Measurements from ENCODE around the gene TPBGL. TPM values are rescaled to one million over a fixed set of nuclear protein-coding genes. Genes with fewer than 3 reads are reported as not detected.

The TPBGL gene
- 1 to 10 TPM in 2 of 4 donors, under 1 TPM in 1, not detected in 1; 0.29 to 2.8 (median 1.0) TPM for total RNA-seq

DNA sequence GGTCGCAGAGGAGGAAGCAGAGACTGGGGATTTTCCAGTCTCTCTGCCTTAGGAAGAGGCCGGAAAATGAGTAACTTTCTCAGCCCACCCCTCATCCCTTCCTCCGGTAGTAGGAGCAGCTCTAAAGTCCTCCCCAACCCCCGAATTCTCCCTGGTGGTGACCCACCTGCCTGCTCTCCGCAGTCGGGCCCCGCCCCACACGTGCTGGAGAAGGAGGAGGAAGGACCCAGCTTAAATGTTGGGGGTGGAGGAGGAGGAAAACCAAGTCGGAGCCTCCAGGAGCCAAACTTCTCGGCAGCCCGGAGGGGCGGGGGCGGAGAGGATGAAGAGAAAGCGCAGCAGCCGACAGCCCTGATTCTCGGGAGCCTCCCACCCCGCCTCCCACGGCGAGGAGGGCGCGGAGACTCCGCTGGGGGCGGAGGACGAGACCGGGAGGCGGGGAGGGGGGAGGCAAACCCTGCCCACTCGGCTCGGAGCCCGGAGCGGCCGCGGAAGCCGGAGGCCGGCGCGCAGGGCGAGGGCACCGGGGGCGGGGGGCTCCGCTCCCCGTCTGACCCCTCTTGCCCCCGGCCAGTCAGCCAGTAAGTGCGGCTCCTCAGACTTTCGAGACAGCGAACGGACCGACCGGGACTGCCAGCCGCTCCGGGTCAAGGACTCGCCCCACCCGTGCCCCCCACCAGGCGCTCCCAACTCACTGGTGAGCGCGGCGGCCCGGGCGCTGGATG, at the start of gene TPBGL:
TPBGL (plus strand) TSS at position 464 of the 725 bp plus-strand sequence. CDS start 276 bp downstream, outside the sequence.
- Histone ChIP-seq H3K4me3 (peak within 1 kb of the TSS; percentile 1 to 40), H3K9me3 (no peaks in the 10 kb centered on the region), H3K4me1 (peaks cover 0 to 12% of the 10 kb centered on the region in 2 donors), H3K36me3 (no peaks in the 10 kb centered on the region), H3K27ac (no peak within 1 kb of the TSS), H3K27me3 (peaks cover 0 to 4% of the 10 kb centered on the region in 2 donors)
- peak; percentile 45 to 57 for DNase-seq
- intact Hi-C loops (cut with DNase I; ENCODE audit: low total_unique reads) = loop anchor here (5.0 to 10.0 kb wide), 2 partner anchors 98 to 306 kb away; no protein-coding TSS in a partner anchor
- TF ChIP-seq CTCF (IDR thresholded peaks at IDR 0.05) (no peak), POLR2A (IDR thresholded peaks at IDR 0.05) (no peak)

- Histone ChIP-seq H3K36me3 (no peaks in the 10 kb centered on the region), H3K27me3 (no peaks in the 10 kb centered on the region), H3K9me3 (no peaks in the 10 kb centered on the region), H3K27ac (no peak overlapping the region), H3K4me1 (peaks cover 0 to 6% of the 10 kb centered on the region in 2 donors), H3K4me3 (no peak overlapping the region)
- no peak for DNase-seq
- intact Hi-C loops (cut with DNase I; ENCODE audit: low total_unique reads) = no loop called here
- no peak for TF ChIP-seq CTCF (IDR thresholded peaks at IDR 0.05)
- no peak for TF ChIP-seq POLR2A (IDR thresholded peaks at IDR 0.05)
Observed at GRCh38 chr11:75191330-75191717, 49.2 kb upstream of the TPBGL start.

DNA sequence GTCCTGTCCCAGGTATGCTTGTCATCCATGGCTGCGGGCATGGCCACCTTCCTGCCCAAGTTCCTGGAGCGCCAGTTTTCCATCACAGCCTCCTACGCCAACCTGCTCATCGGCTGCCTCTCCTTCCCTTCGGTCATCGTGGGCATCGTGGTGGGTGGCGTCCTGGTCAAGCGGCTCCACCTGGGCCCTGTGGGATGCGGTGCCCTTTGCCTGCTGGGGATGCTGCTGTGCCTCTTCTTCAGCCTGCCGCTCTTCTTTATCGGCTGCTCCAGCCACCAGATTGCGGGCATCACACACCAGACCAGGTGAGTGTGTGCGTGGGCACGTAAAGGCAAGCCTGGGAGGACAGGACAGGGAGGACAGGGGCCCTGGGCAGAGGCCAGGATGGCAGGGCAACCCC, 47.3 kb upstream of the TPBGL start:
- Histone ChIP-seq H3K36me3 (no peaks in the 10 kb centered on the region), H3K27ac (no peak overlapping the region), H3K9me3 (no peaks in the 10 kb centered on the region), H3K4me1 (peaks cover 0 to 6% of the 10 kb centered on the region in 2 donors), H3K27me3 (no peaks in the 10 kb centered on the region), H3K4me3 (no peak overlapping the region)
- intact Hi-C loops (cut with DNase I; ENCODE audit: low total_unique reads) = no loop called here
- TF ChIP-seq POLR2A (IDR thresholded peaks at IDR 0.05) (no peak), CTCF (IDR thresholded peaks at IDR 0.05) (no peak)
- no peak for DNase-seq

- H3K27me3 ChIP-seq = no peaks in the 10 kb centered on the region
- intact Hi-C loops (cut with DNase I; ENCODE audit: low total_unique reads) = no loop called here
- H3K27ac ChIP-seq = no peak overlapping the region
- H3K9me3 ChIP-seq = no peaks in the 10 kb centered on the region
- DNase-seq = no peak
- peaks cover 0 to 6% of the 10 kb centered on the region in 2 donors for H3K4me1 ChIP-seq
- TF ChIP-seq POLR2A (IDR thresholded peaks at IDR 0.05) (no peak), CTCF (IDR thresholded peaks at IDR 0.05) (no peak)
- H3K4me3 ChIP-seq = no peak overlapping the region
- H3K36me3 ChIP-seq = no peaks in the 10 kb centered on the region
Observed at GRCh38 chr11:75193711-75194110, 46.9 kb upstream of the TPBGL start.

- no peaks in the 10 kb centered on the region for H3K27me3 ChIP-seq
- peaks cover 0 to 6% of the 10 kb centered on the region in 2 donors for H3K4me1 ChIP-seq
- intact Hi-C loops (cut with DNase I; ENCODE audit: low total_unique reads) = no loop called here
- no peak overlapping the region for H3K4me3 ChIP-seq
- TF ChIP-seq POLR2A (IDR thresholded peaks at IDR 0.05) (no peak), CTCF (IDR thresholded peaks at IDR 0.05) (no peak)
- no peaks in the 10 kb centered on the region for H3K9me3 ChIP-seq
- no peak for DNase-seq
- H3K36me3 ChIP-seq = no peaks in the 10 kb centered on the region
- no peak overlapping the region for H3K27ac ChIP-seq
Observed at GRCh38 chr11:75194147-75194546, 46.4 kb upstream of the TPBGL start.
